ENCODE data around the gene ADORA1. TPM values are rescaled to one million over a fixed set of nuclear protein-coding genes. Genes with fewer than 3 reads are reported as not detected.

Gene ADORA1
- total RNA-seq, 4 donors from 2014 or later = 1.4 to 4.3 (median 2.6) TPM

GRCh38 chr1:203170625-203171330 is 43.3 kb downstream of the ADORA1 start:
- no peak for TF ChIP-seq CTCF (IDR thresholded peaks at IDR 0.05)
- ATAC-seq (ENCODE audit: low FRiP score) (no peak), DNase-seq (ENCODE audit: low spot score) (no peak)

- ATAC-seq (ENCODE audit: low FRiP score) (no peak), DNase-seq (ENCODE audit: low spot score) (no peak)
- no peak for TF ChIP-seq CTCF (IDR thresholded peaks at IDR 0.05)
Measured at GRCh38 chr1:203171341-203172183, 44.0 kb downstream of the ADORA1 start.

GRCh38 chr1:203172184-203173010 is 44.9 kb downstream of the ADORA1 start:
- ATAC-seq (ENCODE audit: low FRiP score) (no peak), DNase-seq (ENCODE audit: low spot score) (no peak)
- no peak for TF ChIP-seq CTCF (IDR thresholded peaks at IDR 0.05)

DNA sequence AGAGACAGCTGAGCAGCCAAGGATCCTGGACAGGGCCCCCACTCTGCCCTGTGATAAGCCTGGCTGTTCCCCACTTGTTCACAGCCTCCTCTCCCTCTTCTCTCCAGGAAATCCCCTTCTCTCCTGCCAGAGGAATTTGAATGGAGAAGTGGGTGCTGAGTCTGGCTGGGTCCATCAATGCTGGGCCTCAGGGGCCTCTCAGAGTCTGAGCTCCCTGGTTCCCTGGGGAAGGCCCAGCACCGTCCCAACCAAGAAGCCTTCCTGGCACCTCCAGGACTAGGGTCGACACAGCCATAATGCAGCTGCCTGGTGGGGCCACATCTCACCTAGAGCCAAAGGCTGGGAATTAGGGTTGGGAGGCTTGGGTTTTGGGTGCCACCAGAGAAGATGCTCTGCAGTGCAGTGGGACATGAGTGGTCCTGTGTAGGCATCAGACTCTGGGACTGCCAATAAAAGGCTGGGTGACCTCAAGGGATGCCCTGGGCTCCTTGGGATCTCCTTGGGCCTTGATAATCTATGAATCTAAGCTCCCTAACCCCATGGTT is 45.6 kb downstream of the ADORA1 start:
- no peak for TF ChIP-seq CTCF (IDR thresholded peaks at IDR 0.05)
- DNase-seq (ENCODE audit: low spot score) = no peak
- no peak for ATAC-seq (ENCODE audit: low FRiP score)

DNA sequence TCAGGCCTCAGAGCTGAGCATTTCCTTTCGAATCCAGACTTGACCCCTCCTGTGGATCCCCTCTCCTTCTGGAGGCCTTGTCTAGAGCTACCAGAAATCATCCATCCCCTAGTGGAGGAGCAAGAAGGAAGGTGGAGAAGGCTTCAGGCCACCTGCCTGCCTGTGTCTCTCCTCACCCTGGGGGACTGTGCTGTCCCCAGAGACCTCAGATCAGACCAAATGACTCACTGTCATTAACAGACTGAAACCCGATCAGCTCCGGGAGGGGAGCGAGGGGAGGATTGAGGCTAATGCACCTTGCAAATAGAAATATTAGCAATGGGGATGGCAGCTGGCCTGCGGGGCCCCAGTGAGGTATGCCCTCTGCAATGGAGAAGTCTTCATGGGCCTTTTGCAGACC is 46.0 kb downstream of the ADORA1 start:
- ATAC-seq (ENCODE audit: low FRiP score) (no peak), DNase-seq (ENCODE audit: low spot score) (no peak)
- no peak for TF ChIP-seq CTCF (IDR thresholded peaks at IDR 0.05)

DNA sequence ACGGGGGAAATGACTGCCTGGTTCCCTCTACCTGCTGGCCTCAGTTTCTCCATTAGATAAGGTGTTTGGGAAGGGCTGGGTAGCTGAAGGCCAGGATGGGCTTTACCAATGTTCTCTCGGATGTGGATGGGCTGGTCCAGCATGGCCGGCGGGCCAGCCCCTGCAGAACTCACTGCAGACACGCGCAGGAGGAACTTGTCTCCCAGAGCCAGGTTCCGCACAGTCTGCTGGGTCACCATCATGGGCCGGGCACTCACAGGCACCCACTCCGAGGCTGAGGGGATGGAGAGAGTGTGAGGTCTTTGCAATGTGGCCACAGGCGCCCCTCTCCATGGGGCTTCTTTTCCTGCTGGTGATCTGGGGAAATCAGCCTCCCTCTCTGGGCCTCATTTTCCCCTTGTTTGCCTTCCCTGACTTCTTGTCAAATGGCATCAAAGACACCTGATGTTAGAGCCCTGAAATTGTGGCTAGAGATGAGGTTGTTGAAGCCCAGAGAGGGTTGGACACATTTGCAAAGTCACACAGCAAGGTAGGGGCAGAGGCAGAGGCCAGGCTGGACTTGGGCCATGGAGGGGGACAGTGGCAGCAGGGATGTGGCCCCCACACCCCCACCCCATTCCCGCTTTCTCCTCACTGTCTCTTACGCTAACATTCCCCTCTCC is 46.9 kb downstream of the ADORA1 start:
- no peak for ATAC-seq (ENCODE audit: low FRiP score)
- TF ChIP-seq CTCF (IDR thresholded peaks at IDR 0.05) = no peak
- no peak for DNase-seq (ENCODE audit: low spot score)

All from omental fat pad (tissue), 4 donors.